Ishikawa (cell line): ENCODE measurements around the gene NARF.

Source experiments
- EP300 ChIP-seq: IDR thresholded peaks from 2 replicates; pipeline ENCODE4 v1.6.1; 2012; ENCODE audit warnings: borderline replicate concordance
- MAX ChIP-seq: IDR thresholded peaks from 2 replicates; pipeline ENCODE4 v1.6.1; 2012
- NFIC ChIP-seq: IDR thresholded peaks from 2 replicates; pipeline ENCODE4 v1.6.1; 2012
- RAD21 ChIP-seq: IDR thresholded peaks from 2 replicates; pipeline ENCODE4 v1.6.1; 2012; ENCODE audit warnings: low read depth
- REST ChIP-seq: IDR thresholded peaks from 2 replicates; pipeline ENCODE4 v1.6.1; 2012; ENCODE audit warnings: low read depth, mild to moderate bottlenecking
- TAF1 ChIP-seq: IDR thresholded peaks from 2 replicates; pipeline ENCODE4 v1.6.1; 2012; ENCODE audit warnings: low read depth, mild to moderate bottlenecking
- TEAD4 ChIP-seq: IDR thresholded peaks from 2 replicates; pipeline ENCODE4 v1.6.1; 2012
- YY1 ChIP-seq: IDR thresholded peaks from 2 replicates; pipeline ENCODE4 v1.6.1; 2012; ENCODE audit warnings: low read depth

GRCh38 chr17:82408938-82409318 is 49.6 kb upstream of the NARF start:
- TF ChIP-seq REST (no peak), TAF1 (no peak), YY1 (no peak), RAD21 (no peak), EP300 (no peak), MAX (no peak), TEAD4 (no peak), NFIC (no peak)
